Neural cell (in vitro differentiated cells): ENCODE measurements around the gene CCDC30. TPM values are rescaled to one million over a fixed set of nuclear protein-coding genes. Genes with fewer than 3 reads are reported as not detected.

Experiments
- H2AFZ ChIP-seq: fragments of 200-600, 300-800 bp; sonication (generic), shearing (Covaris generic); 2 replicates; pipeline ENCODE4 v1.6.0; 2014; ENCODE audit warnings: low read depth, mild to moderate bottlenecking, antibody characterized with exemption, low read length, moderate library complexity
- H3F3A ChIP-seq: fragments of 200-600 bp; shearing (Covaris generic); 2 replicates; pipeline ENCODE4 v1.6.1; 2016; ENCODE audit warnings: mild to moderate bottlenecking, moderate library complexity, mixed read lengths, antibody characterized with exemption, low read length; ENCODE audit not compliant: insufficient read depth, poor library complexity, severe bottlenecking
- H3K27ac ChIP-seq: fragments of 200-600, 300-800 bp; sonication (generic), shearing (Covaris generic); 2 replicates; pipeline ENCODE4 v1.5.1; 2014; ENCODE audit warnings: mild to moderate bottlenecking, low read length, moderate library complexity
- H3K27me3 ChIP-seq: fragments of 300-800, 200-600 bp; sonication (generic), shearing (Covaris generic); 2 replicates; pipeline ENCODE4 v1.6.0; 2014; ENCODE audit warnings: mild to moderate bottlenecking, low read depth, low read length, moderate library complexity; ENCODE audit not compliant: insufficient read depth
- H3K36me3 ChIP-seq: fragments of 300-800, 200-600 bp; sonication (generic), shearing (Covaris generic); 2 replicates; pipeline ENCODE4 v1.5.1; 2014; ENCODE audit warnings: mild to moderate bottlenecking, antibody characterized with exemption, low read length, moderate library complexity; ENCODE audit not compliant: insufficient read depth
- H3K4me2 ChIP-seq: fragments of 300-800, 200-600 bp; sonication (generic), shearing (Covaris generic); 2 replicates; pipeline ENCODE4 v1.6.0; 2014; ENCODE audit warnings: mild to moderate bottlenecking, low read length
- H3K4me3 ChIP-seq: fragments of 300-800, 200-600 bp; sonication (generic), shearing (Covaris generic); 2 replicates; pipeline ENCODE4 v1.5.1; 2014; ENCODE audit warnings: mild to moderate bottlenecking, low read length, moderate library complexity
- H3K79me2 ChIP-seq: fragments of 200-600 bp; shearing (Covaris generic); replicated peaks from 2 replicates; pipeline ENCODE4 v1.6.0; 2014; ENCODE audit warnings: mild to moderate bottlenecking, low read length, moderate library complexity; ENCODE audit not compliant: insufficient read depth
- H3K9ac ChIP-seq: fragments of 300-800, 200-600 bp; sonication (generic), shearing (Covaris generic); 2 replicates; pipeline ENCODE4 v1.6.1; 2016; ENCODE audit warnings: mild to moderate bottlenecking, low read length, mixed read lengths
- H3K9me2 ChIP-seq: fragments of 200-600 bp; shearing (Covaris generic); 2 replicates; pipeline ENCODE4 v1.6.1; 2016; ENCODE audit warnings: mild to moderate bottlenecking, low read length, mixed read lengths; ENCODE audit not compliant: insufficient read depth
- H3K9me3 ChIP-seq: fragments of 200-600, 300-800 bp; sonication (generic), shearing (Covaris generic); 2 replicates; pipeline ENCODE4 v1.6.1; 2016; ENCODE audit warnings: mild to moderate bottlenecking, mixed run types, low read length, moderate library complexity, mixed read lengths
- H4K20me1 ChIP-seq: fragments of 200-600 bp; shearing (Covaris generic); 2 replicates; pipeline ENCODE4 v1.6.1; 2016; ENCODE audit warnings: mild to moderate bottlenecking, mixed run types; ENCODE audit not compliant: insufficient read depth
- EP300 ChIP-seq: fragments of 450-650 bp; conservative IDR thresholded peaks from 2 replicates; pipeline ENCODE4 v1.6.1; 2014; ENCODE audit warnings: antibody characterized with exemption, mild to moderate bottlenecking, moderate library complexity; ENCODE audit not compliant: poor library complexity, severe bottlenecking
- EZH2 ChIP-seq: fragments of 200-600, 300-800 bp; shearing (Covaris generic), sonication (generic); IDR thresholded peaks from 2 replicates; pipeline ENCODE4 v1.6.1; 2014; ENCODE audit warnings: antibody characterized with exemption, low read length, borderline replicate concordance, mild to moderate bottlenecking; ENCODE audit not compliant: insufficient read depth, poor library complexity, severe bottlenecking
- MXI1 ChIP-seq: fragments of 450-650 bp; conservative IDR thresholded peaks from 2 replicates; pipeline ENCODE4 v1.6.1; 2014; ENCODE audit warnings: antibody characterized with exemption, mild to moderate bottlenecking; ENCODE audit not compliant: poor library complexity, severe bottlenecking
- POLR2AphosphoS5 ChIP-seq: IDR thresholded peaks from 2 replicates; pipeline ENCODE4 v1.6.1; 2012
- RAD21 ChIP-seq: fragments of 450-650 bp; conservative IDR thresholded peaks from 2 replicates; pipeline ENCODE4 v1.6.1; 2014; ENCODE audit warnings: antibody characterized with exemption, mild to moderate bottlenecking, moderate library complexity
- SMC3 ChIP-seq: fragments of 450-650 bp; conservative IDR thresholded peaks from 2 replicates; pipeline ENCODE4 v1.6.1; 2014; ENCODE audit warnings: antibody characterized with exemption, mild to moderate bottlenecking, moderate library complexity; ENCODE audit not compliant: poor library complexity
- TAF1 ChIP-seq: IDR thresholded peaks from 2 replicates; pipeline ENCODE4 v1.6.1; 2012; ENCODE audit warnings: low read depth
- polyA plus RNA-seq: library from polyadenylated mRNA; depleted of rRNA; stranded (reverse); fragments of >200 nt; gene quantifications from 2 replicates; pipeline ENCODE4 v1.2.3, GENCODE V29; 2014
- TF ChIP-seq, protein P1 (sequence below): IDR thresholded peaks from 2 replicates; pipeline ENCODE4 v1.6.1; 2012; ENCODE audit warnings: borderline replicate concordance
- TF ChIP-seq, protein P2 (sequence below): fragments of 450-650 bp; IDR thresholded peaks from 2 replicates; pipeline ENCODE4 v1.5.1; 2014; ENCODE audit warnings: antibody characterized with exemption, mild to moderate bottlenecking, moderate library complexity; ENCODE audit not compliant: poor library complexity, severe bottlenecking

The CCDC30 gene
- polyA plus RNA-seq, 1 donor from 2014 or later = 13.2 TPM

DNA sequence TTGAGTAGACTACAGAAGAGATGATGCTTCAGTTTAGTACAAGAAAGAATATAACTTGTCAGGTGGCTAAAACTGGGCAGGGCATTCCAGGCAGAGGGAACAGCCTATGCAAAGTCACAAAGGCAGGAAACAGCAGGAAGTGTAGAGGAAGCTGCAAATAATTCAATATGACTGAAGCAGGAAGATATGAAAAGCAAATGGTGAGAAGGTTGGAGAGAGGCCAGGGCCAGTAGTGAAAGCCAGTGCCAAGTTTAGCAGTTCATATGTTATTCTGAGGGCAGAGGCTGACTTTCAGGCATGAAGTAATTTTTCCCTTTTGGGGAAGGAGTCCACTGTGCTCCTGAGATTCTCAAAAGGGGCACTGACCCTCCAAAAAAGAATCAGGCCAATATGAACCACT lies 211.1 kb downstream of the CCDC30 start:
- Histone ChIP-seq H3K4me3 (no peak overlapping the region), H3K4me2 (no peak overlapping the region), H2AFZ (no peak overlapping the region), H3K27me3 (no peaks in the 10 kb centered on the region), H3F3A (no peaks in the 10 kb centered on the region), H3K27ac (no peak overlapping the region), H3K9ac (no peak overlapping the region), H3K36me3 (no peaks in the 10 kb centered on the region), H3K9me2 (no peaks in the 10 kb centered on the region), H4K20me1 (no peaks in the 10 kb centered on the region), H3K79me2 (no peaks in the 10 kb centered on the region), H3K9me3 (no peaks in the 10 kb centered on the region)
- TF ChIP-seq RAD21 = no peak
- TF ChIP-seq SMC3 = no peak
- TF ChIP-seq EP300 = no peak
- TF ChIP-seq EZH2 = no peak
- TF ChIP-seq, protein P1, sequence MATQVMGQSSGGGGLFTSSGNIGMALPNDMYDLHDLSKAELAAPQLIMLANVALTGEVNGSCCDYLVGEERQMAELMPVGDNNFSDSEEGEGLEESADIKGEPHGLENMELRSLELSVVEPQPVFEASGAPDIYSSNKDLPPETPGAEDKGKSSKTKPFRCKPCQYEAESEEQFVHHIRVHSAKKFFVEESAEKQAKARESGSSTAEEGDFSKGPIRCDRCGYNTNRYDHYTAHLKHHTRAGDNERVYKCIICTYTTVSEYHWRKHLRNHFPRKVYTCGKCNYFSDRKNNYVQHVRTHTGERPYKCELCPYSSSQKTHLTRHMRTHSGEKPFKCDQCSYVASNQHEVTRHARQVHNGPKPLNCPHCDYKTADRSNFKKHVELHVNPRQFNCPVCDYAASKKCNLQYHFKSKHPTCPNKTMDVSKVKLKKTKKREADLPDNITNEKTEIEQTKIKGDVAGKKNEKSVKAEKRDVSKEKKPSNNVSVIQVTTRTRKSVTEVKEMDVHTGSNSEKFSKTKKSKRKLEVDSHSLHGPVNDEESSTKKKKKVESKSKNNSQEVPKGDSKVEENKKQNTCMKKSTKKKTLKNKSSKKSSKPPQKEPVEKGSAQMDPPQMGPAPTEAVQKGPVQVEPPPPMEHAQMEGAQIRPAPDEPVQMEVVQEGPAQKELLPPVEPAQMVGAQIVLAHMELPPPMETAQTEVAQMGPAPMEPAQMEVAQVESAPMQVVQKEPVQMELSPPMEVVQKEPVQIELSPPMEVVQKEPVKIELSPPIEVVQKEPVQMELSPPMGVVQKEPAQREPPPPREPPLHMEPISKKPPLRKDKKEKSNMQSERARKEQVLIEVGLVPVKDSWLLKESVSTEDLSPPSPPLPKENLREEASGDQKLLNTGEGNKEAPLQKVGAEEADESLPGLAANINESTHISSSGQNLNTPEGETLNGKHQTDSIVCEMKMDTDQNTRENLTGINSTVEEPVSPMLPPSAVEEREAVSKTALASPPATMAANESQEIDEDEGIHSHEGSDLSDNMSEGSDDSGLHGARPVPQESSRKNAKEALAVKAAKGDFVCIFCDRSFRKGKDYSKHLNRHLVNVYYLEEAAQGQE = no peak
- TF ChIP-seq, protein P2, sequence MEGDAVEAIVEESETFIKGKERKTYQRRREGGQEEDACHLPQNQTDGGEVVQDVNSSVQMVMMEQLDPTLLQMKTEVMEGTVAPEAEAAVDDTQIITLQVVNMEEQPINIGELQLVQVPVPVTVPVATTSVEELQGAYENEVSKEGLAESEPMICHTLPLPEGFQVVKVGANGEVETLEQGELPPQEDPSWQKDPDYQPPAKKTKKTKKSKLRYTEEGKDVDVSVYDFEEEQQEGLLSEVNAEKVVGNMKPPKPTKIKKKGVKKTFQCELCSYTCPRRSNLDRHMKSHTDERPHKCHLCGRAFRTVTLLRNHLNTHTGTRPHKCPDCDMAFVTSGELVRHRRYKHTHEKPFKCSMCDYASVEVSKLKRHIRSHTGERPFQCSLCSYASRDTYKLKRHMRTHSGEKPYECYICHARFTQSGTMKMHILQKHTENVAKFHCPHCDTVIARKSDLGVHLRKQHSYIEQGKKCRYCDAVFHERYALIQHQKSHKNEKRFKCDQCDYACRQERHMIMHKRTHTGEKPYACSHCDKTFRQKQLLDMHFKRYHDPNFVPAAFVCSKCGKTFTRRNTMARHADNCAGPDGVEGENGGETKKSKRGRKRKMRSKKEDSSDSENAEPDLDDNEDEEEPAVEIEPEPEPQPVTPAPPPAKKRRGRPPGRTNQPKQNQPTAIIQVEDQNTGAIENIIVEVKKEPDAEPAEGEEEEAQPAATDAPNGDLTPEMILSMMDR = no peak
- no peak for TF ChIP-seq POLR2AphosphoS5
- no peak for TF ChIP-seq TAF1
- no peak for TF ChIP-seq MXI1

DNA sequence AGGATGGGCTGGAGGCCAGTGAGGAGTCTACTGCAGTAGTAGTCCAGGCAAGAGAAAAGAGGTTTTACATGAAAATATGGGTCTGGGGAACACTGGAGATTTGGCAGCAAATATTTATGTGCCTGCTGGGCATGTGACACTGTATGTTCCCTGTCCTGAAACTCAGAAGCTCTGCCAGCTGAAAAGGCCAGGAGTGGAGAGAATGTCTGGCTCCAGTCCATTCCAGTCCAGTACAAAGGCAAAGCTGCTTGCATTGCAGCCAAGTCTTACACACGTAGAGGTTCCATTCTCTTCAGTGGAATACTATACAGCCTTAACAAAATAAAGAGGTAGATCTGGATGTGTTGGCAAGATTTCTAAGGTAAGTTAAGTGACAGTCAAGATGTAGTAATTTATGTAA lies 211.6 kb downstream of the CCDC30 start:
- no peak overlapping the region for H3K4me2 ChIP-seq
- H3K9me3 ChIP-seq = no peaks in the 10 kb centered on the region
- no peak overlapping the region for H3K4me3 ChIP-seq
- H3K9ac ChIP-seq = no peak overlapping the region
- H3K27ac ChIP-seq = no peak overlapping the region
- no peaks in the 10 kb centered on the region for H3K9me2 ChIP-seq
- no peaks in the 10 kb centered on the region for H3K36me3 ChIP-seq
- TF ChIP-seq RAD21 = no peak
- no peak for TF ChIP-seq MXI1
- TF ChIP-seq POLR2AphosphoS5 = no peak
- no peak for TF ChIP-seq EP300
- TF ChIP-seq, protein P2 = no peak
- TF ChIP-seq EZH2 = no peak
- no peak for TF ChIP-seq TAF1
- TF ChIP-seq SMC3 = no peak
- TF ChIP-seq, protein P1 = no peak
- H3K79me2 ChIP-seq = no peaks in the 10 kb centered on the region
- H3F3A ChIP-seq = no peaks in the 10 kb centered on the region
- no peaks in the 10 kb centered on the region for H4K20me1 ChIP-seq
- no peak overlapping the region for H2AFZ ChIP-seq
- no peaks in the 10 kb centered on the region for H3K27me3 ChIP-seq
